ENCODE data around the gene FRY.

FRY gene

GRCh38 chr13:32134241-32135055 lies 102.9 kb downstream of the FRY start:
- TF ChIP-seq CTCF (IDR thresholded peaks at IDR 0.05; ENCODE audit: insufficient read depth, low read depth, low read length, missing control alignments) = no peak
- peak; percentile 69 for DNase-seq (ENCODE audit: low read depth)
- no peak overlapping the region for H3K4me3 ChIP-seq (ENCODE audit: low read length)

GRCh38 chr13:32135056-32135390 lies 103.4 kb downstream of the FRY start:
- no peak for TF ChIP-seq CTCF (IDR thresholded peaks at IDR 0.05; ENCODE audit: insufficient read depth, low read depth, low read length, missing control alignments)
- no peak overlapping the region for H3K4me3 ChIP-seq (ENCODE audit: low read length)
- DNase-seq (ENCODE audit: low read depth) = no peak

- DNase-seq (ENCODE audit: low read depth) = peak; percentile 8
- no peak for TF ChIP-seq CTCF (IDR thresholded peaks at IDR 0.05; ENCODE audit: insufficient read depth, low read depth, low read length, missing control alignments)
- H3K4me3 ChIP-seq (ENCODE audit: low read length) = no peak overlapping the region
Observed at GRCh38 chr13:32135655-32136054, 104.1 kb downstream of the FRY start.

DNA sequence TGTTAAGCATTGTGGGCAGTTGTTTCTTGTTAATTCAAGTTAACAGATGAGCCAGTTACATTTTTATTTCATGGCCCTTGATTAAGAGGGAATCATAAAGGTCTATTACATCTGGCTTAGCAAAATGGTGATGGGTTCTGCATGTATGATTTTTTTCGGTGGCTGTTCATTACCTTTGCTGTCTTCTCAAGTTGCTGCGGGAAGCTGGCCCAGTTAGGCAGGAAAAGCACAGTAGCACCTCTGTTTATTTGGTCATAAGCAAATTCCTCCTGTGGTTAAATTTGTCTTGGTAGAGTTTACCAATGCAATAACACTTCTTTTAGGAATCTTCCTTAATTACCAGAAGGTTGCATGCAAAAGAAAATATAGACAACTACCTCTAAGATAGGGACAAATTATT lies 104.5 kb downstream of the FRY start:
- TF ChIP-seq CTCF (IDR thresholded peaks at IDR 0.05; ENCODE audit: insufficient read depth, low read depth, low read length, missing control alignments) = no peak
- DNase-seq (ENCODE audit: low read depth) = no peak
- H3K4me3 ChIP-seq (ENCODE audit: low read length) = no peak overlapping the region

GRCh38 chr13:32136716-32137115 lies 105.1 kb downstream of the FRY start:
- TF ChIP-seq CTCF (IDR thresholded peaks at IDR 0.05; ENCODE audit: insufficient read depth, low read depth, low read length, missing control alignments) = no peak
- DNase-seq (ENCODE audit: low read depth) = no peak

GRCh38 chr13:32139251-32139650 lies 107.7 kb downstream of the FRY start:
- no peak overlapping the region for H3K4me3 ChIP-seq (ENCODE audit: low read length)
- no peak for DNase-seq (ENCODE audit: low read depth)
- TF ChIP-seq CTCF (IDR thresholded peaks at IDR 0.05; ENCODE audit: insufficient read depth, low read depth, low read length, missing control alignments) = no peak

More at GRCh38 chr13:32136716-32137115, 105.1 kb downstream of the FRY start:
- H3K4me3 ChIP-seq (ENCODE audit: low read length) = no peak overlapping the region

GRCh38 chr13:32140109-32140508 lies 108.5 kb downstream of the FRY start:
- no peak for TF ChIP-seq CTCF (IDR thresholded peaks at IDR 0.05; ENCODE audit: insufficient read depth, low read depth, low read length, missing control alignments)
- no peak for DNase-seq (ENCODE audit: low read depth)
- H3K4me3 ChIP-seq (ENCODE audit: low read length) = no peak overlapping the region

Measured in epithelial cell of esophagus (primary cell).